OCI-LY1 (cell line): ENCODE measurements around the gene COL18A1.
"Not testable (repeated sequence)": the region's sequence is repeated elsewhere in the genome, so short reads cannot be mapped to it uniquely, and the experiment has no call there.

Experiments
- H2AFZ ChIP-seq: fragments of 200-600 bp; sonication (generic), shearing (Covaris generic); 2 replicates; pipeline ENCODE4 v1.6.0; 2014; ENCODE audit warnings: antibody characterized with exemption, mild to moderate bottlenecking, low read length
- H3F3A ChIP-seq: fragments of 200-600 bp; sonication (generic), shearing (Covaris generic); 2 replicates; pipeline ENCODE4 v1.6.0; 2014; ENCODE audit warnings: mild to moderate bottlenecking, antibody characterized with exemption, low read length, moderate library complexity; ENCODE audit not compliant: insufficient read depth
- H3K27ac ChIP-seq: fragments of 200-600 bp; sonication (generic); 2 replicates; pipeline ENCODE4 v1.5.1; 2014; ENCODE audit warnings: low read length, mixed run types, mild to moderate bottlenecking, low read depth; ENCODE audit not compliant: poor library complexity, severe bottlenecking
- H3K27me3 ChIP-seq: fragments of 200-600 bp; sonication (generic); 2 replicates; pipeline ENCODE4 v1.6.0; 2014; ENCODE audit warnings: antibody characterized with exemption, mild to moderate bottlenecking, low read length, moderate library complexity; ENCODE audit not compliant: insufficient read depth
- H3K36me3 ChIP-seq: fragments of 200-600 bp; sonication (generic); 2 replicates; pipeline ENCODE4 v1.6.1; 2014; ENCODE audit warnings: mild to moderate bottlenecking, antibody characterized with exemption, low read length, moderate library complexity, mixed read lengths; ENCODE audit not compliant: insufficient read depth
- H3K4me1 ChIP-seq: fragments of 200-600 bp; sonication (generic); 2 replicates; pipeline ENCODE4 v1.5.1; 2014; ENCODE audit warnings: mild to moderate bottlenecking, low read length, moderate library complexity; ENCODE audit not compliant: insufficient read depth, severe bottlenecking
- H3K4me2 ChIP-seq: fragments of 200-600 bp; sonication (generic), shearing (Covaris generic); 2 replicates; pipeline ENCODE4 v1.6.1; 2014; ENCODE audit warnings: low read length
- H3K4me3 ChIP-seq: fragments of 200-600 bp; sonication (generic); 2 replicates; pipeline ENCODE4 v1.5.1; 2014; ENCODE audit warnings: low read length, low read depth, mild to moderate bottlenecking, mixed read lengths; ENCODE audit not compliant: poor library complexity, severe bottlenecking
- H3K79me2 ChIP-seq: fragments of 200-600 bp; shearing (Covaris generic); 2 replicates; pipeline ENCODE4 v1.6.1; 2016; ENCODE audit warnings: mixed run types, low read length, mixed read lengths; ENCODE audit not compliant: insufficient read depth
- H3K9ac ChIP-seq: fragments of 200-600 bp; sonication (generic), shearing (Covaris generic); 2 replicates; pipeline ENCODE4 v1.6.1; 2014; ENCODE audit warnings: mild to moderate bottlenecking, low read length, mixed read lengths
- H3K9me2 ChIP-seq: fragments of 200-600 bp; sonication (generic), shearing (Covaris generic); 2 replicates; pipeline ENCODE4 v1.6.1; 2014; ENCODE audit warnings: low read depth, mild to moderate bottlenecking, low read length, mixed read lengths
- H3K9me3 ChIP-seq: fragments of 200-600 bp; shearing (Covaris generic); 2 replicates; pipeline ENCODE4 v1.6.1; 2014; ENCODE audit warnings: low read length, mixed read lengths
- H4K20me1 ChIP-seq: fragments of 200-600 bp; sonication (generic), shearing (Covaris generic); 2 replicates; pipeline ENCODE4 v1.6.0; 2016; ENCODE audit warnings: mild to moderate bottlenecking, low read length; ENCODE audit not compliant: insufficient read depth
- EZH2 ChIP-seq: fragments of 200-600 bp; sonication (generic), shearing (Covaris generic); IDR thresholded peaks from 2 replicates; pipeline ENCODE4 v1.8.0; 2017; ENCODE audit warnings: borderline replicate concordance, mixed run types, mild to moderate bottlenecking, antibody characterized with exemption, low read length, moderate library complexity, mixed read lengths
- TF ChIP-seq, protein P1 (sequence below): fragments of 200-600 bp; sonication (generic), shearing (Covaris generic); IDR thresholded peaks from 2 replicates; pipeline ENCODE4 v1.5.1; 2017; ENCODE audit warnings: mild to moderate bottlenecking, antibody characterized with exemption, low read length, moderate library complexity, mixed read lengths

COL18A1 gene

DNA sequence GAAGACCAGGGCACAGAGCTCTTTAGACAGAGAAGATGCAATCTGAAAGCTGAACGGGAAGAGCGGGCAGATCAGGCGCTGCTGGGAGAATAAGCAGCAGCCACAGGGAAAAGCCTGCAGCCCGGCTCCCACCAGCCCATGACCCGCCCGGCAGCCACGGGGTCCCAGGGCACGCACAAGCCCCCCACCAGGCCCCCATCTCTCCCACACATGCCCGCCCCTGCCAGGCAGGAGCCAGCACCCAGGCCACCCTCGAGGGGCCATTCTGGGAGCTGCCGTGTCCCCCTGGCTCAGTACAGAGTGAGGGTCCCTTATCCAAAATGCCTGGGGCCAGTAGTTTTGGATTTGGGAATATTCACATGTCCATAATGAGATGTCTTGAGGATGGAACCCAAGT lies 120.9 kb downstream of the COL18A1 start:
- no peaks in the 10 kb centered on the region for H3K27me3 ChIP-seq
- H3K4me3 ChIP-seq, result no peak overlapping the region
- H3K9me3 ChIP-seq, result 0 out of 2 replicates have a peak, but pooled peaks cover 5% of the 10 kb centered on the region
- H4K20me1 ChIP-seq, result no peaks in the 10 kb centered on the region
- H2AFZ ChIP-seq, result no peak overlapping the region
- H3K4me1 ChIP-seq, result no peaks in the 10 kb centered on the region
- no peaks in the 10 kb centered on the region for H3F3A ChIP-seq
- H3K79me2 ChIP-seq, result no peaks in the 10 kb centered on the region
- no peak overlapping the region for H3K27ac ChIP-seq
- peaks cover 47% of the 10 kb centered on the region for H3K36me3 ChIP-seq
- TF ChIP-seq EZH2, result no peak
- TF ChIP-seq, protein P1, sequence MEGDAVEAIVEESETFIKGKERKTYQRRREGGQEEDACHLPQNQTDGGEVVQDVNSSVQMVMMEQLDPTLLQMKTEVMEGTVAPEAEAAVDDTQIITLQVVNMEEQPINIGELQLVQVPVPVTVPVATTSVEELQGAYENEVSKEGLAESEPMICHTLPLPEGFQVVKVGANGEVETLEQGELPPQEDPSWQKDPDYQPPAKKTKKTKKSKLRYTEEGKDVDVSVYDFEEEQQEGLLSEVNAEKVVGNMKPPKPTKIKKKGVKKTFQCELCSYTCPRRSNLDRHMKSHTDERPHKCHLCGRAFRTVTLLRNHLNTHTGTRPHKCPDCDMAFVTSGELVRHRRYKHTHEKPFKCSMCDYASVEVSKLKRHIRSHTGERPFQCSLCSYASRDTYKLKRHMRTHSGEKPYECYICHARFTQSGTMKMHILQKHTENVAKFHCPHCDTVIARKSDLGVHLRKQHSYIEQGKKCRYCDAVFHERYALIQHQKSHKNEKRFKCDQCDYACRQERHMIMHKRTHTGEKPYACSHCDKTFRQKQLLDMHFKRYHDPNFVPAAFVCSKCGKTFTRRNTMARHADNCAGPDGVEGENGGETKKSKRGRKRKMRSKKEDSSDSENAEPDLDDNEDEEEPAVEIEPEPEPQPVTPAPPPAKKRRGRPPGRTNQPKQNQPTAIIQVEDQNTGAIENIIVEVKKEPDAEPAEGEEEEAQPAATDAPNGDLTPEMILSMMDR, result no peak
- H3K9me2 ChIP-seq, result no peaks in the 10 kb centered on the region
- H3K4me2 ChIP-seq, result no peak overlapping the region
- H3K9ac ChIP-seq, result no peak overlapping the region

GRCh38 chr21:45527151-45527999 lies 122.4 kb downstream of the COL18A1 start:
- H3K9ac ChIP-seq, H3K79me2 ChIP-seq, H3K27ac ChIP-seq, H2AFZ ChIP-seq, H3K27me3 ChIP-seq, H4K20me1 ChIP-seq, H3K4me3 ChIP-seq, H3K9me2 ChIP-seq, H3K4me2 ChIP-seq, H3K4me1 ChIP-seq, H3F3A ChIP-seq, H3K9me3 ChIP-seq: not testable (repeated sequence)
- peaks cover 34% of the 10 kb centered on the region for H3K36me3 ChIP-seq

GRCh38 chr21:45528028-45528705 lies 123.2 kb downstream of the COL18A1 start:
- Histone ChIP-seq H3K9me2 (no peaks in the 10 kb centered on the region), H2AFZ (no peak overlapping the region), H3K9me3 (no peaks in the 10 kb centered on the region), H3K4me1 (no peaks in the 10 kb centered on the region), H3K4me2 (no peak overlapping the region), H3K79me2 (no peaks in the 10 kb centered on the region), H3K9ac (no peak overlapping the region), H3K4me3 (no peak overlapping the region), H3K27ac (no peak overlapping the region), H3F3A (no peaks in the 10 kb centered on the region), H3K27me3 (no peaks in the 10 kb centered on the region), H4K20me1 (no peaks in the 10 kb centered on the region), H3K36me3 (peaks cover 27% of the 10 kb centered on the region)
- TF ChIP-seq, protein P1, result no peak
- TF ChIP-seq EZH2, result no peak
